ENCODE data around the gene SEMA3B. TPM values are rescaled to one million over a fixed set of nuclear protein-coding genes. Genes with fewer than 3 reads are reported as not detected.

SEMA3B gene
- total RNA-seq, 2 experiments from 2014 or later, result 0.16 to 0.70 TPM

GRCh38 chr3:50263478-50264382 lies 5.2 kb upstream of the SEMA3B start:
- peaks cover 2% of the 10 kb centered on the region for H3K36me3 Mint-ChIP-seq
- H3K27me3 Mint-ChIP-seq, result peaks cover 28% of the 10 kb centered on the region
- peaks cover 7% of the 10 kb centered on the region for H3K4me1 Mint-ChIP-seq
- no peak overlapping the region for H3K4me3 Mint-ChIP-seq
- no peak overlapping the region for H3K27ac Mint-ChIP-seq
- DNase-seq (no peak), ATAC-seq (no peak)
- CTCF ChIA-PET, result interaction anchor here (0.7 to 2.4 kb wide), 9 partner anchors 8 to 701 kb away, joined by 3 to 14 read pairs (median 4); no protein-coding TSS in a partner anchor
- H3K9me3 Mint-ChIP-seq (ENCODE audit: low read depth), result no peaks in the 10 kb centered on the region

GRCh38 chr3:50264383-50264963 lies 4.5 kb upstream of the SEMA3B start:
- CTCF ChIA-PET, result interaction anchor here (0.7 to 2.4 kb wide), 8 partner anchors 10 to 72 kb away, joined by 3 to 14 read pairs (median 5); no protein-coding TSS in a partner anchor
- Mint-ChIP-seq H3K27ac (no peak overlapping the region), H3K9me3 (ENCODE audit: low read depth) (no peaks in the 10 kb centered on the region), H3K4me3 (no peak overlapping the region), H3K4me1 (peaks cover 7% of the 10 kb centered on the region), H3K27me3 (peaks cover 30% of the 10 kb centered on the region), H3K36me3 (no peaks in the 10 kb centered on the region)
- DNase-seq (no peak), ATAC-seq (no peak)

GRCh38 chr3:50264964-50265485 lies 3.9 kb upstream of the SEMA3B start:
- Mint-ChIP-seq H3K4me3 (no peak overlapping the region), H3K27ac (no peak overlapping the region), H3K36me3 (no peaks in the 10 kb centered on the region), H3K27me3 (peaks cover 30% of the 10 kb centered on the region), H3K9me3 (ENCODE audit: low read depth) (no peaks in the 10 kb centered on the region), H3K4me1 (peaks cover 3% of the 10 kb centered on the region)
- CTCF ChIA-PET, result interaction anchor here (0.7 to 2.4 kb wide), 4 partner anchors 10 to 39 kb away, joined by 3 to 14 read pairs (median 6); partner anchors contain the start of gene LSMEM2
- no peak for DNase-seq
- no peak for ATAC-seq

GRCh38 chr3:50265571-50265970 lies 3.4 kb upstream of the SEMA3B start:
- Mint-ChIP-seq H3K9me3 (ENCODE audit: low read depth) (no peaks in the 10 kb centered on the region), H3K36me3 (no peaks in the 10 kb centered on the region)
- CTCF ChIA-PET, result interaction anchor here (0.7 to 7.4 kb wide), 3 partner anchors 13 to 71 kb away, joined by 3 to 58 read pairs (median 3); partner anchors contain the start of gene LSMEM2

GRCh38 chr3:50266017-50266416 lies 2.9 kb upstream of the SEMA3B start:
- H3K36me3 Mint-ChIP-seq, result no peaks in the 10 kb centered on the region
- peaks cover 30% of the 10 kb centered on the region for H3K27me3 Mint-ChIP-seq
- ATAC-seq (no peak), DNase-seq (no peak)
- CTCF ChIA-PET, result interaction anchor here (1.0 to 7.4 kb wide), 5 partner anchors 13 to 72 kb away, joined by 3 to 58 read pairs (median 5); partner anchors contain the start of genes IFRD2 and LSMEM2
- no peaks in the 10 kb centered on the region for H3K9me3 Mint-ChIP-seq (ENCODE audit: low read depth)
- H3K4me1 Mint-ChIP-seq, result peaks cover 2% of the 10 kb centered on the region
- H3K4me3 Mint-ChIP-seq, result no peak overlapping the region
- no peak overlapping the region for H3K27ac Mint-ChIP-seq

More at GRCh38 chr3:50265571-50265970, 3.4 kb upstream of the SEMA3B start:
- Mint-ChIP-seq H3K4me3 (no peak overlapping the region), H3K27ac (no peak overlapping the region), H3K27me3 (peaks cover 30% of the 10 kb centered on the region), H3K4me1 (peaks cover 2% of the 10 kb centered on the region)
- ATAC-seq, result no peak
- DNase-seq, result no peak

- no peaks in the 10 kb centered on the region for H3K9me3 Mint-ChIP-seq (ENCODE audit: low read depth)
- CTCF ChIA-PET, result interaction anchor here (1.0 to 7.4 kb wide), 4 partner anchors 25 to 72 kb away, joined by 4 to 58 read pairs (median 10); partner anchors contain the start of gene IFRD2
- H3K27ac Mint-ChIP-seq, result no peak overlapping the region
- DNase-seq, result no peak
- peaks cover 3% of the 10 kb centered on the region for H3K4me1 Mint-ChIP-seq
- H3K36me3 Mint-ChIP-seq, result no peaks in the 10 kb centered on the region
- H3K4me3 Mint-ChIP-seq, result no peak overlapping the region
- H3K27me3 Mint-ChIP-seq, result peaks cover 30% of the 10 kb centered on the region
- no peak for ATAC-seq
Observed at GRCh38 chr3:50266836-50267235, 2.1 kb upstream of the SEMA3B start.

GRCh38 chr3:50267280-50267913 lies 1.6 kb upstream of the SEMA3B start:
- Mint-ChIP-seq H3K36me3 (no peaks in the 10 kb centered on the region), H3K4me1 (peaks cover 3% of the 10 kb centered on the region), H3K27ac (no peak overlapping the region), H3K9me3 (ENCODE audit: low read depth) (no peaks in the 10 kb centered on the region), H3K27me3 (peaks cover 30% of the 10 kb centered on the region), H3K4me3 (no peak overlapping the region)
- CTCF ChIA-PET, result interaction anchor here (1.4 to 7.4 kb wide), 3 partner anchors 39 to 73 kb away, joined by 5 to 58 read pairs (median 14); no protein-coding TSS in a partner anchor
- DNase-seq (no peak), ATAC-seq (no peak)

- peaks cover 8% of the 10 kb centered on the region for H3K4me1 Mint-ChIP-seq
- DNase-seq (no peak), ATAC-seq (no peak)
- no peak overlapping the region for H3K27ac Mint-ChIP-seq
- no peak overlapping the region for H3K4me3 Mint-ChIP-seq
- CTCF ChIA-PET, result interaction anchor here (2.4 to 7.4 kb wide), 2 partner anchors 42 to 74 kb away, joined by 14 to 58 read pairs; no protein-coding TSS in a partner anchor
- no peaks in the 10 kb centered on the region for H3K36me3 Mint-ChIP-seq
- peaks cover 35% of the 10 kb centered on the region for H3K27me3 Mint-ChIP-seq
- no peaks in the 10 kb centered on the region for H3K9me3 Mint-ChIP-seq (ENCODE audit: low read depth)
Observed at GRCh38 chr3:50268276-50268675, 671 bp upstream of the SEMA3B start.

- Mint-ChIP-seq H3K27me3 (peaks cover 44% of the 10 kb centered on the region), H3K27ac (no peak overlapping the region), H3K4me3 (no peak overlapping the region), H3K4me1 (peaks cover 17% of the 10 kb centered on the region), H3K36me3 (no peaks in the 10 kb centered on the region), H3K9me3 (ENCODE audit: low read depth) (no peaks in the 10 kb centered on the region)
- CTCF ChIA-PET, result interaction anchor here (1.0 to 7.4 kb wide), 4 partner anchors 9 to 75 kb away, joined by 3 to 84 read pairs (median 46); no protein-coding TSS in a partner anchor
- ATAC-seq (no peak), DNase-seq (no peak)
Observed at GRCh38 chr3:50269460-50269859, 513 bp downstream of the SEMA3B start.

GRCh38 chr3:50269977-50270413 lies 1.0 kb downstream of the SEMA3B start:
- Mint-ChIP-seq H3K4me1 (peaks cover 20% of the 10 kb centered on the region), H3K4me3 (no peak overlapping the region), H3K36me3 (no peaks in the 10 kb centered on the region), H3K27me3 (peaks cover 50% of the 10 kb centered on the region), H3K9me3 (ENCODE audit: low read depth) (no peaks in the 10 kb centered on the region), H3K27ac (no peak overlapping the region)
- DNase-seq (no peak), ATAC-seq (no peak)
- CTCF ChIA-PET, result interaction anchor here (1.0 to 7.4 kb wide), 5 partner anchors 10 to 76 kb away, joined by 3 to 84 read pairs (median 33); no protein-coding TSS in a partner anchor

GRCh38 chr3:50270422-50271224 lies 1.7 kb downstream of the SEMA3B start:
- Mint-ChIP-seq H3K27me3 (peaks cover 56% of the 10 kb centered on the region), H3K4me1 (peaks cover 26% of the 10 kb centered on the region), H3K9me3 (ENCODE audit: low read depth) (no peaks in the 10 kb centered on the region)

More at GRCh38 chr3:50270422-50271224, 1.7 kb downstream of the SEMA3B start:
- CTCF ChIA-PET, result interaction anchor here (1.0 to 7.4 kb wide), 7 partner anchors 10 to 81 kb away, joined by 3 to 84 read pairs (median 22); no protein-coding TSS in a partner anchor
- ATAC-seq (no peak), DNase-seq (no peak)
- Mint-ChIP-seq H3K36me3 (no peaks in the 10 kb centered on the region), H3K27ac (no peak overlapping the region), H3K4me3 (no peak overlapping the region)
